Thoracic aorta (tissue), 2 donors: ENCODE results near the gene FCER2. TPM values are rescaled to one million over a fixed set of nuclear protein-coding genes. Genes with fewer than 3 reads are reported as not detected.

Experiments used
- ATAC-seq: fragments of 150-250 bp; one replicate; pipeline ENCODE4 v1.8.0; 2017; ENCODE audit warnings: low read depth; ENCODE audit not compliant: insufficient number of reproducible peaks, low FRiP score
- DNase-seq: peaks from one replicate; pipeline ENCODE4 v3.0.0-alpha.2; 2020; ENCODE audit warnings: low spot score
- H3K27ac ChIP-seq, 2 donors: fragments of 200-600 bp; sonication (generic); 1 replicate in 1 of 2; 2 replicates in 1 of 2; pipeline ENCODE4 v1.5.1; 2016; ENCODE audit warnings: mild to moderate bottlenecking in 2 of 2, moderate library complexity in 2 of 2
- H3K27me3 ChIP-seq: fragments of 200-600 bp; sonication (generic); replicated peaks from 2 replicates; pipeline ENCODE4 v1.6.0; 2016; ENCODE audit warnings: mild to moderate bottlenecking; ENCODE audit not compliant: insufficient read depth
- H3K36me3 ChIP-seq: fragments of 200-600 bp; sonication (generic); one replicate; pipeline ENCODE4 v1.5.1; 2016
- H3K4me1 ChIP-seq, 2 donors: fragments of 200-600 bp; sonication (generic); 1 replicate in 1 of 2; 2 replicates in 1 of 2; pipeline versions ENCODE4 v1.5.1 to v1.6.0; 2016; ENCODE audit warnings: low read depth in 2 of 2, mild to moderate bottlenecking in 1 of 2; ENCODE audit not compliant: control insufficient read depth in 1 of 2
- H3K4me3 ChIP-seq: fragments of 200-600 bp; sonication (generic); 2 replicates; pipeline ENCODE4 v1.5.1; 2016; ENCODE audit warnings: mild to moderate bottlenecking
- H3K9me3 ChIP-seq: fragments of 200-600 bp; sonication (generic); 2 replicates; pipeline ENCODE4 v1.5.1; 2016
- CTCF ChIP-seq: fragments of 200-600 bp; sonication (generic); IDR thresholded peaks from one replicate; pipeline ENCODE4 v1.5.1; 2019; ENCODE audit warnings: antibody characterized with exemption
- total RNA-seq, 2 donors: library from RNA; depleted of rRNA; stranded (reverse); fragments of >200 nt; gene quantifications; one replicate each; pipeline versions ENCODE4 v1.1.0 to v1.2.3, GENCODE V29; 2016

The FCER2 gene
- total RNA-seq, 2 donors from 2014 or later, result 1.4 to 1.5 TPM

- Histone ChIP-seq H3K27me3 (no peaks in the 10 kb centered on the region), H3K9me3 (no peaks in the 10 kb centered on the region), H3K4me3 (no peak overlapping the region), H3K27ac (no peak overlapping the region), H3K4me1 (no peaks in the 10 kb centered on the region), H3K36me3 (no peaks in the 10 kb centered on the region)
- DNase-seq, result no peak
- no peak for ATAC-seq
- TF ChIP-seq CTCF, result no peak
Measured at GRCh38 chr19:7694499-7694898, 7.4 kb downstream of the FCER2 start.

DNA sequence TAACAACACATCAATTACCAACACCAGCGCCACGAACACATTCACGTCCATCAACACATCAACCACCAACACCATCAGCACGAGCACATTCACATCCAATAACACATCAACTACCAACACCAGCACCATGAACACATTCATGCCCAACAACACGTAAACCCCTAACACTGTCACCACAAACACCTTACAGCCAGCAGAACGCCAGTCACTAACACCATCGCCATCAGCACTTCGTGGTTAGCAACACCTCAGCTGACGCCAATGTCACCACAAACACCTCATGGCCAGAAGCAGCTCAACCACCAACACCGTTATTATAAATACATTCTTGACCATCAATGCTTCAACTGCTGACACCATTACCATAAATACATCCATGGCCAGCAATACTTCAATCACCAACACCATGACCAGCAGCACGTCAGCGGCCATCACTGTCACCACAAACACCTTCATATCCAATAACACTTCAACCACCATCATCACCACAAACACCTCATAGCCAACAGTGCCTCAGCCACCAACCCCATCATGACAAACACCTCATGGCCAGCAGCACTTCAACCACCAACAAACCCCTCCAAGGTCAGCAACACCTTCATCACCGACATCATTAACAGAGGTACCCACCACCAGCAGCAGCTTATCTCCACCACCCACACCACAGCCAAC is 9.4 kb downstream of the FCER2 start:
- TF ChIP-seq CTCF, result no peak
- DNase-seq, result no peak
- H3K27ac ChIP-seq, result no peak overlapping the region
- H3K9me3 ChIP-seq, result no peaks in the 10 kb centered on the region
- H3K4me1 ChIP-seq, result no peaks in the 10 kb centered on the region
- H3K36me3 ChIP-seq, result no peaks in the 10 kb centered on the region
- H3K27me3 ChIP-seq, result no peaks in the 10 kb centered on the region
- ATAC-seq, result no peak
- no peak overlapping the region for H3K4me3 ChIP-seq

- no peak overlapping the region for H3K4me3 ChIP-seq
- no peak for DNase-seq
- H3K9me3 ChIP-seq, result no peaks in the 10 kb centered on the region
- H3K4me1 ChIP-seq, result no peaks in the 10 kb centered on the region
- H3K27me3 ChIP-seq, result no peaks in the 10 kb centered on the region
- no peak overlapping the region for H3K27ac ChIP-seq
- no peak for TF ChIP-seq CTCF
- no peaks in the 10 kb centered on the region for H3K36me3 ChIP-seq
- ATAC-seq, result no peak
Measured at GRCh38 chr19:7691497-7691896, 10.4 kb downstream of the FCER2 start.

DNA sequence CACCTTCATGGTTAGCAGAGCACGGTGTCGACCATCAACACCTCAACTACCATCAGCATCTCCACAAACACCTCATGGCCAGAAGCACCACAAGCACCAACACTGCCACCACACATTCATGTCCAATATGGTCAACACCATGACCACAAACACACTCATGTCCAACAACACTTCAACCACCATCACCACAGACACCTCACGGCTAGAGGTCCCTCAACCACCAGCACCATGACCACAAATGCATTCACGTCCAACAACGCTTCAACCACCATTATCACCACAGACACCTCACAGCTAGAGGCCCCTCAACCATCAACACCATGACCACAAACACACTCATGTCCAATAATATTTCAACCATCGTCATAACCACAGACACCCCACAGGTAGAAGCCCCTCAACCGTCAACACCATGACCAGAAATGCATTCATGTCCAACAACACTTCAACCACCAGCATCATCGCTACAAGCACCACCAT is 11.1 kb downstream of the FCER2 start:
- ATAC-seq (no peak), DNase-seq (no peak)
- Histone ChIP-seq H3K4me3 (no peak overlapping the region), H3K27me3 (no peaks in the 10 kb centered on the region), H3K36me3 (no peaks in the 10 kb centered on the region), H3K4me1 (no peaks in the 10 kb centered on the region), H3K27ac (no peak overlapping the region), H3K9me3 (no peaks in the 10 kb centered on the region)
- no peak for TF ChIP-seq CTCF

GRCh38 chr19:7689165-7689564 is 12.8 kb downstream of the FCER2 start:
- Histone ChIP-seq H3K4me3 (no peak overlapping the region), H3K4me1 (no peaks in the 10 kb centered on the region), H3K36me3 (peaks cover 4% of the 10 kb centered on the region), H3K27ac (no peak overlapping the region), H3K9me3 (no peaks in the 10 kb centered on the region), H3K27me3 (no peaks in the 10 kb centered on the region)
- no peak for ATAC-seq
- TF ChIP-seq CTCF, result no peak
- no peak for DNase-seq
